ENCODE results near the gene MANF. TPM values are rescaled to one million over a fixed set of nuclear protein-coding genes. Genes with fewer than 3 reads are reported as not detected.
A peak's percentile ranks its signal among the peaks of the same experiment; 100 is the strongest.

MANF gene
- total RNA-seq, 1 donor: 68.3 TPM

DNA sequence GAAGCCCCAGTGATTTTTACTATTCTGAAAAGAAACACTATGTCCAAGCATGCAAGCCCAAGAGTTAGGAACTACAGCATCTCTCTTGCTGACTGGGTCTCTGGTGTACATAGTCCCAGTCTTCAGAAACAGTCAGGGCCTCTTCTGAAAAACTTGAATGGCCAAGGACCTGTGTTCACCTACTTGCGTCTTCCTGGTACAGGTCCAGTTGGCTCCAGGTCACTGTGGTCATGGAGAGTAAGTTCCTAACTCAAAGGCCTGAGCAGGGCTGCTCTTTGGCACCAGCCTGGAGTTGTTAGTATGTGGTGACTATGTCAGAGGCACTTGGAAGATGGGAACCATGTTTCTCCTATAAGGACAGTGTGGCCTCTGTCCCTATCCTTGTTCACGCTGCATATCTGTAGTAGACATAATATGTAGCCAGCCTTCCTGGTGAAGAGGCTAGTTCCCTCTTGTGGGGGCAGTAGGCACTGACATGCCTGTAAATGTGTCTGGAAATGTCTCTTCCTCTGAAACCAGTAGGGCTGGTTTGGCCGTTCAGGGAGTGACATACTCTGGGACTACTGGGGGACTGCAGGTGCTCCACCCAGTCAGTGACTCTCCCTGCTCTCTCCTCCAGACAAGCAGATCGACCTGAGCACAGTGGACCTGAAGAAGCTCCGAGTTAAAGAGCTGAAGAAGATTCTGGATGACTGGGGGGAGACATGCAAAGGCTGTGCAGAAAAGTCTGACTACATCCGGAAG is 3.4 kb downstream of the MANF start:
- DNase-seq (ENCODE audit: low read depth): no peak
- H3K4me3 ChIP-seq (ENCODE audit: low read depth, low read length): no peak overlapping the region
- TF ChIP-seq, protein P1, sequence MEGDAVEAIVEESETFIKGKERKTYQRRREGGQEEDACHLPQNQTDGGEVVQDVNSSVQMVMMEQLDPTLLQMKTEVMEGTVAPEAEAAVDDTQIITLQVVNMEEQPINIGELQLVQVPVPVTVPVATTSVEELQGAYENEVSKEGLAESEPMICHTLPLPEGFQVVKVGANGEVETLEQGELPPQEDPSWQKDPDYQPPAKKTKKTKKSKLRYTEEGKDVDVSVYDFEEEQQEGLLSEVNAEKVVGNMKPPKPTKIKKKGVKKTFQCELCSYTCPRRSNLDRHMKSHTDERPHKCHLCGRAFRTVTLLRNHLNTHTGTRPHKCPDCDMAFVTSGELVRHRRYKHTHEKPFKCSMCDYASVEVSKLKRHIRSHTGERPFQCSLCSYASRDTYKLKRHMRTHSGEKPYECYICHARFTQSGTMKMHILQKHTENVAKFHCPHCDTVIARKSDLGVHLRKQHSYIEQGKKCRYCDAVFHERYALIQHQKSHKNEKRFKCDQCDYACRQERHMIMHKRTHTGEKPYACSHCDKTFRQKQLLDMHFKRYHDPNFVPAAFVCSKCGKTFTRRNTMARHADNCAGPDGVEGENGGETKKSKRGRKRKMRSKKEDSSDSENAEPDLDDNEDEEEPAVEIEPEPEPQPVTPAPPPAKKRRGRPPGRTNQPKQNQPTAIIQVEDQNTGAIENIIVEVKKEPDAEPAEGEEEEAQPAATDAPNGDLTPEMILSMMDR (IDR thresholded peaks at IDR 0.05; ENCODE audit: insufficient read depth, low read length): peak; percentile 35

DNA sequence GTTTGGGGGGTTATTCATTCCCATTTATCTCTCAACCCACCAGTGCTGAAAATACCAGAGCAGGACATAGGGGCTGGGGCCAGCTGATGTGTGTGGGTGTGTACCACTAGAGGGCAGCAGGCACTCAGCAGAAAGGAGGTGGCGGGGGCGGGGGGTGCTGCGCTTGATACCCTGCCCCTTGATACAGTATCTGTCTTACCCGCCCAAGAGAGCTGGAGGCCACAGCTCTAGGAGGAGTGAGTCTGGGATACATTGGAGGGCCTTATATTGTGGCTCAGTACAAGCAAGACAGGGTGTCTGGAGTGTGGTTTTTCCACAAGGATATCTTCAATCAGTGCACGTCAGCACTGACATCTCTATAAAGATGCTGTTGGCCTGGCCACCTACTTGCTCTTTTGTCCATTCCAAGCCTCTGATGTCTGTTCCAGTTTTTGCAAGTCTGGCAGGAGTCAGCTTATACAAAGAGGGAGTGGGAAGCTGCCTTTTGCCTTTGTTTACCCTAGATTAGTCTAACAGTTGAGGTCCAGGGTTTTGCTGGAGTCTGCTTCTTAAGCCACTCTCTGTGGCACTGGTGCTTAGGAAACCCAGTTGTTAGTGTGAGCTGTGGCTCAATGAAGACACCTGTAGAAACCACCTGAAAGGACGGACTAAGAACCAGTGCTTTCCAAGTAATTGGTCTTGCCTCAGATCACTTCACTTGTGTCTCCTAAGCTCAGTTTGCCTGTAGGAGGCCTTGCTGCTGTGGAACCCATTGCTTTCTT is 4.5 kb downstream of the MANF start:
- no peak overlapping the region for H3K4me3 ChIP-seq (ENCODE audit: low read depth, low read length)
- peak; percentile 43 for DNase-seq (ENCODE audit: low read depth)
- TF ChIP-seq, protein P1 (IDR thresholded peaks at IDR 0.05; ENCODE audit: insufficient read depth, low read length): peak; percentile 88

DNA sequence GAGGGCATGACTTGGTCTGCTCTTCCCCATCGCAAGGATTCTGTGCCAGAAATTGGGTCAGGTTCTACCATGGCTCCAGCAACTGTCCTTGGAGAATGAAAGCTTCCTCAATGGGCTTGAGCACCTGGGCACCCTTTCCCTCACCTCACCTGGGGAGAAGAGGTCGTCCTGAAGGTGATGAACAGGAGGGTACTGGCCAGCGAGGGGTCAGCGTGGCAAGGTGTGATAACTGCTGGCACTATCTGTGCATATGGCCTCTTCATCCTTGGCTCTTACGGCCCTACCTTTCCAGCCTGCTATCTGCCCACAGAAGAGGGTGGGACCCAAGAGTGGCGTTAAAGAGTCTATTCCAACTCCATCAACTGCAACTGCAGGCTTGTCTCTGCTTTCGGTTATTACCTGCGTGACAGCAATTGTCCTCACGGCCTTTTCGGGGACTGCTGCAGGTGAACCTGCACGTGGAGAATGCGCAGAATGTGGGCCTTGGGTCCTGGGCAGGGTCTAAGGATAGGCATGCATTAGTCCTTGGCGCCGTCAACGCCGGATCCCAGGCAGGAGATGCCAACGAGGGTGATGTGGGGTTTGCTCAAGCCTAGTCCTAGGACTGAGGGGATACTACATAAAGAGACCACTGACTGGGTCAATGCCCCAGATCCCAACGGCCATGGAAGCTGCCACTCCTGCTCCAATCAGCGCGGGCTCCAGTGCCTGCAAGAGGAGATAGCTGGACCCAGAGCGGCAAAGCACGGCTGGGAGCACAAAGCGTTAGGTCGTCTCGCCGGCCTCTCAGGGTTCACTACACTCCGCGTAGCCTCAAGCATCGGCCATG is 5.4 kb downstream of the MANF start:
- TF ChIP-seq, protein P1 (IDR thresholded peaks at IDR 0.05; ENCODE audit: insufficient read depth, low read length): no peak
- peak overlapping the region; percentile 62 for H3K4me3 ChIP-seq (ENCODE audit: low read depth, low read length)
- DNase-seq (ENCODE audit: low read depth): no peak

DNA sequence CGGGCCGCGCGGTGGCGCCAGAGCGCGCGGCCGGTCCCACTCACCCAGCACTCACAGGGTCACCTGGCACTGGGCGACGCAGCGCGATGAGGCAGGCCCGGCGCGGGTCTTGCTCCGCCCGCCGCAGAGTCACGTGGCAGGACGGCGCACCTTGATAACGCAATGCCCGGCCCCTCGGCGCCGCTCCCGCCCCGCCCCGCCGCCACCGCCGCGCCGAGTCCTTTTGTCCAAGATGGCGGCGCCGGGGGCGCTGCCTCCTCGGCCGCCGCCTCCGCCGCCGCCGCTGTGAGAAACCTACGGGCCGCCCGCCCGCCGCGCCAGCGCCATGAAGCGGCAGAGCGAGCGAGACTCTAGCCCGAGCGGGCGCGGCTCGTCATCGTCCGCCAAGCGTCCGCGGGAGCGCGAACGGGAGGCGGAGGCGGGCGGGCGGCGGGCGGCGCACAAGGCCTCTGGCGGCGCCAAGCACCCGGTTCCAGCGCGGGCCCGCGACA is 6.0 kb downstream of the MANF start, which contains the start of gene RBM15B:
TSS of gene RBM15B (plus strand) at position 211 of the 491 bp plus-strand sequence. CDS start at position 326, 115 bp downstream.
- peak within 1 kb of the TSS; percentile 76 for H3K4me3 ChIP-seq (ENCODE audit: low read depth, low read length)
- DNase-seq (ENCODE audit: low read depth): peak; percentile 93
- TF ChIP-seq, protein P1 (IDR thresholded peaks at IDR 0.05; ENCODE audit: insufficient read depth, low read length): peak; percentile 88

DNA sequence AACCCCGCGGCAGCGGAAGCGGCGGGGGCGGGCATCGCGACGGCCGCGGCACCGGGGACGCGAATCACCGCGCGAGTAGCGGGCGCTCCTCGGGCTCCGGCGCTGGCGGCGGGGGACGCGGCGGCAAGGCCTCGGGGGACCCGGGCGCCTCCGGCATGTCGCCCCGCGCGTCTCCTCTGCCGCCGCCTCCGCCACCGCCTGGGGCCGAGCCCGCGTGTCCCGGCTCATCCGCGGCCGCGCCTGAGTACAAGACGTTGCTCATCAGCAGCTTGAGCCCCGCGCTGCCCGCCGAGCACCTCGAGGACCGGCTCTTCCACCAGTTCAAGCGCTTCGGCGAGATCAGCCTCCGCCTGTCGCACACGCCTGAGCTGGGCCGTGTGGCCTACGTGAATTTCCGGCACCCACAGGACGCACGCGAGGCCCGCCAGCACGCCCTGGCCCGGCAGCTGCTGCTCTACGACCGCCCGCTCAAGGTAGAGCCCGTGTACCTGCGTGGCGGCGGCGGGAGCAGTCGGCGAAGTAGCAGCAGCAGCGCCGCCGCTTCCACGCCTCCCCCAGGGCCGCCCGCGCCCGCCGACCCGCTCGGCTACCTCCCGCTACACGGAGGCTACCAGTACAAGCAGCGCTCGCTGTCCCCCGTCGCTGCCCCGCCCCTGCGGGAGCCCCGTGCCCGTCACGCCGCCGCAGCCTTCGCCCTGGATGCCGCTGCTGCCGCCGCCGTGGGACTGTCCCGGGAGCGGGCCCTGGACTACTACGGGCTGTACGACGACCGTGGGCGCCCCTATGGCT is 6.7 kb downstream of the MANF start:
- peak overlapping the region; percentile 76 for H3K4me3 ChIP-seq (ENCODE audit: low read depth, low read length)
- DNase-seq (ENCODE audit: low read depth): no peak

More for the DNA sequence above, 6.7 kb downstream of the MANF start:
- TF ChIP-seq, protein P1 (IDR thresholded peaks at IDR 0.05; ENCODE audit: insufficient read depth, low read length): no peak

All from fibroblast of the aortic adventitia (primary cell).